GM06990 (cell line): ENCODE data around the gene ELAVL1.
"Not testable (repeated sequence)": the region's sequence is repeated elsewhere in the genome, so short reads cannot be mapped to it uniquely, and the experiment has no call there.

Experiments
- DNase-seq: peaks from one replicate; pipeline ENCODE4 v3.0.0-alpha.2; 2011; ENCODE audit not compliant: insufficient read length; ENCODE audit errors: extremely low read depth
- H3K27me3 ChIP-seq: replicated peaks from 2 replicates; pipeline ENCODE4 v1.6.0; 2011; ENCODE audit warnings: low read length; ENCODE audit not compliant: control insufficient read depth, insufficient read depth
- H3K36me3 ChIP-seq: 2 replicates; pipeline ENCODE4 v1.5.1; 2011; ENCODE audit warnings: low read length; ENCODE audit not compliant: control insufficient read depth, insufficient read depth
- H3K4me3 ChIP-seq: replicated peaks from 2 replicates; pipeline ENCODE4 v1.5.1; 2011; ENCODE audit warnings: low read depth, mild to moderate bottlenecking, control low read depth, low read length
- CTCF ChIP-seq: IDR thresholded peaks from 2 replicates; pipeline ENCODE4 v1.5.1; 2011; ENCODE audit warnings: low read length, control low read depth, mild to moderate bottlenecking, inconsistent platforms; ENCODE audit not compliant: insufficient read depth, poor library complexity, severe bottlenecking

Gene ELAVL1

GRCh38 chr19:7932276-7932929 is 73.0 kb downstream of the ELAVL1 start:
- no peak overlapping the region for H3K4me3 ChIP-seq
- DNase-seq: no peak
- no peak for TF ChIP-seq CTCF
- peaks cover 23% of the 10 kb centered on the region for H3K36me3 ChIP-seq
- H3K27me3 ChIP-seq: no peaks in the 10 kb centered on the region

- Histone ChIP-seq H3K27me3 (no peaks in the 10 kb centered on the region), H3K4me3 (no peak overlapping the region), H3K36me3 (peaks cover 23% of the 10 kb centered on the region)
- peak; percentile 14 for DNase-seq
- no peak for TF ChIP-seq CTCF
These were observed 74.0 kb downstream of the ELAVL1 start for GRCh38 chr19:7931221-7932061.

GRCh38 chr19:7930765-7931164 is 74.7 kb downstream of the ELAVL1 start:
- TF ChIP-seq CTCF: no peak

GRCh38 chr19:7930030-7930429 is 75.4 kb downstream of the ELAVL1 start:
- H3K36me3 ChIP-seq: peaks cover 19% of the 10 kb centered on the region

More at GRCh38 chr19:7930765-7931164, 74.7 kb downstream of the ELAVL1 start:
- Histone ChIP-seq H3K36me3 (peaks cover 23% of the 10 kb centered on the region), H3K27me3 (no peaks in the 10 kb centered on the region), H3K4me3 (no peak overlapping the region)
- no peak for DNase-seq

GRCh38 chr19:7928741-7929701 is 76.4 kb downstream of the ELAVL1 start:
- Histone ChIP-seq H3K36me3 (peaks cover 14% of the 10 kb centered on the region), H3K4me3 (no peak overlapping the region), H3K27me3 (no peaks in the 10 kb centered on the region)
- peak; percentile 74 for DNase-seq
- peak; percentile 62 for TF ChIP-seq CTCF

More at GRCh38 chr19:7930030-7930429, 75.4 kb downstream of the ELAVL1 start:
- not testable (repeated sequence) for DNase-seq, H3K27me3 ChIP-seq, H3K4me3 ChIP-seq
